K562 (cell line): ENCODE results near the gene TRABD. TPM values are rescaled to one million over a fixed set of nuclear protein-coding genes. Genes with fewer than 3 reads are reported as not detected.
A peak's percentile ranks its signal among the peaks of the same experiment; 100 is the strongest.

Experiments used
- ATAC-seq: fragments of 200-7000 bp; cut with Tn5 transposase; 3 replicates; pipeline ENCODE4 v1.9.1; 2020; ENCODE audit warnings: moderate library complexity
- BruUV-seq: library from RNA; stranded (reverse); fragments of 400-500 nt; replicated peaks from 2 replicates; lab custom pipeline; 2021; lab: Mats Ljungman, UMichigan
- CTCF ChIA-PET: fragments of 300-600 bp; formaldehyde crosslinking; extraction: SDS; loops from one replicate; lab custom pipeline; 2021; ENCODE audit warnings: low intra/inter-chr PET ratio; lab: Yijun Ruan, JAX
- POLR2A ChIA-PET: fragments of 300-600, 350-650 bp; sonication (Branson Sonifier 250); formaldehyde crosslinking; extraction: SDS; loops from one replicate; lab custom pipeline; 2021; ENCODE audit warnings: antibody characterized with exemption, inconsistent platforms; lab: Yijun Ruan, JAX
- DNase-seq, 4 experiments: peaks; one replicate each; pipeline versions ENCODE4 v3.0.0 to v3.0.0-alpha.2; 2011 to 2018; ENCODE audit warnings: low spot score in 3 of 4, mixed read lengths in 3 of 4; ENCODE audit errors: extremely low read depth in 1 of 4
- FAIRE-seq: peaks from 2 replicates; lab custom pipeline; 2011; peaks lifted over from hg19 to GRCh38; lab: Jason Lieb, UNC
- H2AFZ ChIP-seq: 2 replicates; pipeline ENCODE4 v1.6.0; 2011; ENCODE audit warnings: low read depth, low read length, control low read depth, inconsistent platforms
- H3K27ac ChIP-seq: fragments of 200-600 bp; 3 replicates; pipeline ENCODE4 v1.8.0; 2011; ENCODE audit warnings: low read depth, mild to moderate bottlenecking, control low read depth, inconsistent platforms, low read length, moderate library complexity, mixed read lengths; ENCODE audit errors: extremely low read depth
- H3K27me3 ChIP-seq, 2 experiments: fragments of 300-600 bp in 1 of 2; 2 replicates in 1 of 2; 3 replicates in 1 of 2; pipeline versions ENCODE4 v1.6.0 to v1.8.0; 2011; ENCODE audit warnings: inconsistent platforms in 2 of 2, low read length in 2 of 2, mild to moderate bottlenecking in 1 of 2, mixed read lengths in 1 of 2, moderate library complexity in 1 of 2; ENCODE audit not compliant: control insufficient read depth in 2 of 2, insufficient read depth in 2 of 2
- H3K36me3 ChIP-seq: fragments of 300-600 bp; 3 replicates; pipeline ENCODE4 v1.8.0; 2011; ENCODE audit warnings: mild to moderate bottlenecking, low read length, inconsistent platforms; ENCODE audit not compliant: control insufficient read depth, insufficient read depth
- H3K4me1 ChIP-seq, 2 experiments: fragments of 200-600 bp in 1 of 2; replicated peaks in 1 of 2; 2 replicates in 1 of 2; 3 replicates in 1 of 2; pipeline versions ENCODE4 v1.5.1 to v1.8.0; 2011; ENCODE audit warnings: inconsistent platforms in 2 of 2, low read length in 2 of 2, mild to moderate bottlenecking in 1 of 2, mixed read lengths in 1 of 2, moderate library complexity in 1 of 2; ENCODE audit not compliant: control insufficient read depth in 2 of 2, insufficient read depth in 2 of 2
- H3K4me2 ChIP-seq: 2 replicates; pipeline ENCODE4 v1.6.1; 2011; ENCODE audit warnings: low read length, control low read depth, inconsistent platforms, mixed read lengths; ENCODE audit not compliant: insufficient read depth
- H3K4me3 ChIP-seq: fragments of 200-600 bp; sonication (generic), shearing (Covaris generic); 2 replicates; pipeline ENCODE4 v1.5.1; 2016; ENCODE audit warnings: control low read depth, inconsistent platforms
- H3K79me2 ChIP-seq: fragments of 200-600 bp; 3 replicates; pipeline ENCODE4 v1.8.0; 2011; ENCODE audit warnings: low read length, inconsistent platforms; ENCODE audit not compliant: control insufficient read depth, insufficient read depth
- H3K9ac ChIP-seq, 2 experiments: 2 replicates each; pipeline versions ENCODE4 v1.6.0 to v1.6.1; 2011; ENCODE audit warnings: low read depth in 2 of 2, low read length in 2 of 2, control low read depth in 1 of 2, inconsistent platforms in 1 of 2, mild to moderate bottlenecking in 1 of 2, mixed read lengths in 1 of 2; ENCODE audit not compliant: insufficient read depth in 1 of 2
- H3K9me1 ChIP-seq: one replicate; pipeline ENCODE4 v1.6.0; 2011; ENCODE audit warnings: inconsistent platforms, mild to moderate bottlenecking, low read length, moderate library complexity; ENCODE audit not compliant: control insufficient read depth, insufficient read depth
- H3K9me3 ChIP-seq: replicated peaks from 2 replicates; pipeline ENCODE4 v1.5.1; 2011; ENCODE audit warnings: low read depth, low read length, inconsistent platforms; ENCODE audit not compliant: control insufficient read depth, insufficient read depth
- H4K20me1 ChIP-seq: replicated peaks from 2 replicates; pipeline ENCODE4 v1.6.1; 2011; ENCODE audit warnings: low read length, inconsistent platforms, mixed read lengths; ENCODE audit not compliant: control insufficient read depth, insufficient read depth
- HNRNPL ChIP-seq: fragments of 200-400 bp; formaldehyde crosslinking; IDR thresholded peaks from 2 replicates; pipeline ENCODE4 v1.6.1; 2017; ENCODE audit warnings: low read depth, mild to moderate bottlenecking, low read length
- MEF2A ChIP-seq: IDR thresholded peaks from 2 replicates; pipeline ENCODE4 v1.6.1; 2011; ENCODE audit warnings: low read depth, mild to moderate bottlenecking, low read length, moderate library complexity; ENCODE audit not compliant: control insufficient read depth
- POLR2G ChIP-seq: fragments of 200-400 bp; formaldehyde crosslinking; IDR thresholded peaks from 2 replicates; pipeline ENCODE4 v1.6.1; 2017; ENCODE audit warnings: low read depth, mild to moderate bottlenecking, antibody characterized with exemption, low read length, moderate library complexity
- PRPF4 ChIP-seq: fragments of 200-400 bp; formaldehyde crosslinking; IDR thresholded peaks from one replicate; pipeline ENCODE4 v1.6.1; 2017; ENCODE audit warnings: low read length, low read depth, mild to moderate bottlenecking; ENCODE audit not compliant: insufficient read depth, poor library complexity, severe bottlenecking
- PTRF ChIP-seq: fragments of 450-650 bp; IDR thresholded peaks from 2 replicates; pipeline ENCODE4 v1.6.1; 2016; ENCODE audit warnings: mild to moderate bottlenecking, missing genetic modification characterization, missing compliant biosample characterization
- RBFOX2 ChIP-seq: fragments of 200-400 bp; formaldehyde crosslinking; IDR thresholded peaks from 2 replicates; pipeline ENCODE4 v1.6.1; 2017; ENCODE audit warnings: low read depth, mild to moderate bottlenecking, low read length, moderate library complexity
- ZBTB33 ChIP-seq: sonication (generic); formaldehyde crosslinking; IDR thresholded peaks from 2 replicates; pipeline ENCODE4 v1.8.1; 2023; ENCODE audit warnings: mild to moderate bottlenecking, missing genetic modification reagents
- WGBS: fragments of 100-300 bp; shearing (Covaris generic); methylation state at CpG from one replicate; pipeline ENCODE4 v1.1.6; 2016; ENCODE audit warnings: low coverage, mixed read lengths; ENCODE audit not compliant: insufficient coverage; ENCODE audit errors: missing lambda C conversion rate; 5-methylcytosine and 5-hydroxymethylcytosine counted together
- in situ Hi-C: fragments of 300-500 bp; cut with MboI; formaldehyde crosslinking; loops from 4 replicates; pipeline ENCODE4 v1.15.0; 2018; ENCODE audit warnings: inconsistent platforms, mixed read lengths
- intact Hi-C: fragments of 100-400 bp; cut with micrococcal nuclease; formaldehyde crosslinking; loops from 2 replicates; pipeline ENCODE4 v1.14.2; 2022
- polyA plus RNA-seq, 8 experiments: library from polyadenylated mRNA; depleted of rRNA in 4 of 8; stranded (reverse) in 5 of 8; unstranded in 3 of 8; fragments of >200 nt; fragmentation: Nextera tagmentation in 2 of 8; fragmentation: Illumina TruSeq in 1 of 8; extraction: Ambion mirVana in 2 of 8; extraction: Trizol in 1 of 8; gene quantifications; 2 replicates each; pipeline versions ENCODE4 v1.2.1 to v1.2.3, GENCODE V29; 2011 to 2014; ENCODE audit warnings: inconsistent platforms in 1 of 8, missing spikeins in 1 of 8
- total RNA-seq, 7 experiments: library from RNA; depleted of rRNA in 6 of 7; stranded (reverse); fragments of >200 nt in 6 of 7; fragmentation: Illumina TruSeq in 2 of 7; extraction: Trizol in 2 of 7; gene quantifications; 2 replicates each; pipeline versions ENCODE4 v1.2.1 to v1.2.3, GENCODE V29; 2011 to 2021; ENCODE audit warnings: low replicate concordance in 1 of 7
- TF ChIP-seq, protein P1 (sequence below): fragments of 450-650 bp; formaldehyde crosslinking; IDR thresholded peaks from 2 replicates; pipeline ENCODE4 v1.4.0; 2022; ENCODE audit warnings: missing genetic modification characterization

The TRABD gene
- total and polyA plus RNA-seq, 9 of the 15 experiments (the other 6 are each of a cell fraction or from before 2014, with no cell fraction given) = 0.08 to 62.9 (median 14.0) TPM

- Histone ChIP-seq H3K9me1 (no peaks in the 10 kb centered on the region), H3K4me2 (no peak overlapping the region), H3K27me3 (no peaks in the 10 kb centered on the region), H3K79me2 (peaks cover 21% of the 10 kb centered on the region), H3K36me3 (peaks cover 51% of the 10 kb centered on the region; the same call in 1 of the 3 replicates), H2AFZ (no peak overlapping the region), H3K4me1 (peaks cover 5 to 52% of the 10 kb centered on the region in 2 experiments; a peak in 3 of 5 replicates), H3K9ac (no peak overlapping the region; a peak in 1 of 4 replicates), H3K9me3 (no peaks in the 10 kb centered on the region; the same call in 1 of the 2 replicates), H4K20me1 (no peaks in the 10 kb centered on the region; the same call in 1 of the 2 replicates), H3K4me3 (no peak overlapping the region), H3K27ac (no peak overlapping the region)
- no peak for ATAC-seq
- intact Hi-C loops = no loop called here
- TF ChIP-seq ZBTB33 (peak; percentile 87), PRPF4 (peak; percentile 30), POLR2G (peak; percentile 28; the same call in 1 of the 2 replicates), HNRNPL (0 out of 2 replicates have a peak, but pooled peaks have one; percentile 29), MEF2A (no peak), RBFOX2 (0 out of 2 replicates have a peak, but pooled peaks have one; percentile 10), PTRF (no peak)
- TF ChIP-seq, protein P1, sequence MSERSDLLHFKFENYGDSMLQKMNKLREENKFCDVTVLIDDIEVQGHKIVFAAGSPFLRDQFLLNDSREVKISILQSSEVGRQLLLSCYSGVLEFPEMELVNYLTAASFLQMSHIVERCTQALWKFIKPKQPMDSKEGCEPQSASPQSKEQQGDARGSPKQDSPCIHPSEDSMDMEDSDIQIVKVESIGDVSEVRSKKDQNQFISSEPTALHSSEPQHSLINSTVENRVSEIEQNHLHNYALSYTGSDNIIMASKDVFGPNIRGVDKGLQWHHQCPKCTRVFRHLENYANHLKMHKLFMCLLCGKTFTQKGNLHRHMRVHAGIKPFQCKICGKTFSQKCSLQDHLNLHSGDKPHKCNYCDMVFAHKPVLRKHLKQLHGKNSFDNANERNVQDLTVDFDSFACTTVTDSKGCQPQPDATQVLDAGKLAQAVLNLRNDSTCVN (CRISPR knock-in tag) = no peak
- CTCF ChIA-PET = no interaction called here
- WGBS = 100% methylated on average over 5 of the region's 61 CpGs
- no peak for DNase-seq
- POLR2A ChIA-PET = no interaction called here
- in situ Hi-C loops = no loop called here
- no TSS peak for BruUV-seq
- no peak for FAIRE-seq
These were observed 12.3 kb downstream of the TRABD start for GRCh38 chr22:50197856-50198623.
